ENCODE measurements around the gene AGO3. TPM values are rescaled to one million over a fixed set of nuclear protein-coding genes. Genes with fewer than 3 reads are reported as not detected.

Gene AGO3
- total RNA-seq, 1 experiment from 2014 or later = 36.9 TPM

- DNase-seq (ENCODE audit: low spot score) = no peak
- in situ Hi-C loops (cut with HindIII; ENCODE audit: low sequenced_read_pairs) = no loop called here
Observed at GRCh38 chr1:36091141-36091540, 160.2 kb downstream of the AGO3 start.

- no peak for DNase-seq (ENCODE audit: low spot score)
- in situ Hi-C loops (cut with HindIII; ENCODE audit: low sequenced_read_pairs) = no loop called here
Observed at GRCh38 chr1:36091698-36092097, 160.8 kb downstream of the AGO3 start.

DNA sequence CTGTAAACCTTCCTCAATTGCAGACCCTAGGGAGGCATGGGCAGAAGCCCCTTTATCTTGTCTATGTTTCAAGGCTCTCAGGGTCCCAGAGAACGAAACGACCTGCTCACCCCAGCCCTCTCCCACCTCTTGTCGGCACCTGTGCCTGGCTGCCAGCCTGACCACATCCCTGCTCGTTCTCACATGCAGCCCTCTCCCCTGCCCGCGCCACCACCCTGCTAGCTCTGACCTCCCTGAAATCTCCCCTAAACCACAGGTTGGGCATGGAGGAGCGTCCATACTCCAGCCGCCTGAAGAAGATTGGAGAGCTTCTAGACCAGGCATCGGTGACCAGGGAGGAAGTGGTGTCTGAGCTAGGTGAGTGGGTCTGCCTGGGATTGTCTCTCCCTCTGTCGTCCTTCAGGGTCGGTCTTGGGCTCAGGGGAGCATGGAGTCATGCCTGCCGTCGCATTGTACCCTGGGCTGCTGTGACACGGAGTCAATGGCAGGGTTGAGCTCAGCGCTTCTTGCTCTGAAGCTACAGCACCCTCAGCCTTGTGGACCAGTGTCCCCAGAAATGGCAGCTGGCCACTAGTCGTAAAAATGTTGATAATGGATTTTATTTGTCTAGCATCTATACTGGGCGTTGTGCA, 161.4 kb downstream of the AGO3 start:
- DNase-seq (ENCODE audit: low spot score) = no peak
- in situ Hi-C loops (cut with HindIII; ENCODE audit: low sequenced_read_pairs) = no loop called here

DNA sequence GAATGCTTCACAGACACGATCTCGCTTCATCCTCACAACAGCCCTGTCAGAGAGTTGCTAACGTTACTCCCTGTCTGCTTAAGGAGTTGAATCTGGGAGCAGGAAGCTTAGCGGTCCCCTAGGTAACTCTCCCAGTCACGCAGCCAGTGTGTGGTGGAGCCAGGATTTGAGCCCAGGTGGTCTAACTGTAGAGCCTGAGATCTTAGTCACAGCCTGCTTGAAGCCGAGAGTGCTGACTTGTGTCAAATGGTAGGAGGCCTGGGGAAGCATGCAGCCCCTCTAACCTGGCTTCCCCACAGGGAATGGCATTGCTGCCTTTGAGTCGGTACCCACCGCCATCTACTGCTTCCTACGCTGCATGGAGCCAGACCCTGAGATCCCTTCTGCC, 161.9 kb downstream of the AGO3 start:
- DNase-seq (ENCODE audit: low spot score) = no peak
- in situ Hi-C loops (cut with HindIII; ENCODE audit: low sequenced_read_pairs) = no loop called here

DNA sequence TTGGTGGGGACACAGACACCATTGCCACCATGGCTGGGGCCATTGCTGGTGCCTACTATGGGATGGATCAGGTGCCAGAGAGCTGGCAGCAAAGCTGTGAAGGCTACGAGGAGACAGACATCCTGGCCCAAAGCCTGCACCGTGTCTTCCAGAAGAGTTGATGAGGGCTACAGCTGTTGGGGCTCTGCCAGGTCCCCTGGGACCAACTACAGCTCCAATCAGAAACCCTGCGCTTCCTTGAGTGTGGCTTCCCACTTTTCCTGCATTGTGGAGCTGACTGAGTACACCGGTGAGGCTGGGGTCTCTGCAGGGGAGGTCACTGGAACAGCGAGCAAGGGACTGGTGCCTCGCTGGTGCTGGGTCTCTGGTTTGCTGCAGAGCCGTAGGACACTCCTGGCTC, 162.3 kb downstream of the AGO3 start:
- in situ Hi-C loops (cut with HindIII; ENCODE audit: low sequenced_read_pairs) = no loop called here
- no peak for DNase-seq (ENCODE audit: low spot score)

DNA sequence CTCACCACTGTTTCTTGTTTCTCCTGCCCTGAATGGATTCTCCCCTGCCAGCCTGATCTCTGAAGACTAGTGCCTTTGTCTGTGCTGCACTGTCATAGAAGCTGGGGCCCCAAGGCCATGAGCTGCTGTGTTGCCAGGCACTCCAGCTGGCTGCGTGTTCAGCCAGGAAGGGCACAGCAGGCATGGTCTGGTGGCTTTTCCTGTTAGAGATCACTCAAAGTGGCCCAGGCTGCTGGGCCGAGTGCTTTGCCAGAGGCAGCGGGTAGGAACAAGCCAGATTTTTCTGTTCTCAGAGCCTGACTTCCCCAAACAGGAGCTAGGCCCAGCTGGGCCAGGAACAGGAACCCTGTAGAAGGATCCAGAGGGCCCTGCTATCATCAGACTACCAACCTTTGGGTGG, 163.0 kb downstream of the AGO3 start:
- in situ Hi-C loops (cut with HindIII; ENCODE audit: low sequenced_read_pairs) = no loop called here
- DNase-seq (ENCODE audit: low spot score) = peak; percentile 90

DNA sequence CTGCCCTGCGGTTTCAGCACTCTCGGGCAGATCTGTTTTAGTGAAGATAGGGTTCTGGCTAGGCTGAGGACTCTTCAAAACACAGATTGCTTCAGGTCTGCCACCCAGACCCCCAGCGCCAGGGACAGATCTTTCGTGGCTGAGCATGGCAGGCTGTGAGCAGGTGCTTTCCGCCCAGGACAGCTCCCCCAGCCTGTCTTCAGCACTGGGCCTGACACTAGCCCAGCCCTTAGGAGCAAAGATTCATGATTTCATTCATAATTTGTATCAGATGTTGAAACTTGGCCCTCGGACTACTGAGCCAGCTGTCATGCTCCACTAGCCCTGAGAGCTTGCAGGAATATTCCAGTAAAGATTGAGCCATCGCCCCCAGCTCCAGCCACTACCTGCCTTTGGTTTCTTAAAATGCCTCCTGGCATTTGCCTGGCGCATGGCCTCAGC, 163.7 kb downstream of the AGO3 start:
- in situ Hi-C loops (cut with HindIII; ENCODE audit: low sequenced_read_pairs) = no loop called here
- no peak for DNase-seq (ENCODE audit: low spot score)

DNA sequence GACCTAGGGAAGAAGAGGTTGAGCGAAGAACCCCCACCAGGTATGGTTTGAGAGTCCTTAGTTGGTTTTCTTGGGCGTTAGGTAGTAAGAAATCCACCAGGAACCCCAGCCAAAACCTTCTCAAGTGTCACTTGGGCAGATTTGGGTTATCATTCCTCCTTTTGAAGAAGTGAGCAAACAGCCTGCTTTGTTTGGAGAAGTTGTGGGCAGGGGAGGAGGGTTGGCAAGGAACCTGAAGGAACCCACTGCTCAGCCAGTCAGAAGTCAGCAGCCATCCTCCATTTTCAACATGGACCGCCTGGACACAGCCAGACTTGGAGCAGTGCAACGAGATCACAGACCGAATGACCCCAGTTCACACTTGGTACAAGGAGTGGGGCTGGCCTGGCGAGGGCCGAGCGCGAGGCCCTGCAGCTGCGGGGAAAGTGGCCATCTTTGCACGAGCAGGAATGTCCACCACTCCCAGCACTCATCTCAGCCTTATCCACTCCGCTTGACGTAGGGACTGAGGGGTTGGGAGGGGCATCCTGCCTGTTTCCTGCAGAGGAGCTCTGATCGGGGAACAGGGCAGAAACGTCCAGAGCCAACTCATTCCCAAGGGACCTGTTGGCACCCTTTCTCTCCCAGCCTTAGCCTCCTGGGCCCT, 165.0 kb downstream of the AGO3 start:
- in situ Hi-C loops (cut with HindIII; ENCODE audit: low sequenced_read_pairs) = no loop called here

GRCh38 chr1:36096500-36097432, 165.9 kb downstream of the AGO3 start:
- in situ Hi-C loops (cut with HindIII; ENCODE audit: low sequenced_read_pairs) = no loop called here
- no peak for DNase-seq (ENCODE audit: low spot score)

More for the DNA sequence above, 165.0 kb downstream of the AGO3 start:
- no peak for DNase-seq (ENCODE audit: low spot score)

GRCh38 chr1:36097693-36098585, 167.0 kb downstream of the AGO3 start:
- DNase-seq (ENCODE audit: low spot score) = no peak
- in situ Hi-C loops (cut with HindIII; ENCODE audit: low sequenced_read_pairs) = no loop called here

- in situ Hi-C loops (cut with HindIII; ENCODE audit: low sequenced_read_pairs) = no loop called here
- DNase-seq (ENCODE audit: low spot score) = no peak
Observed at GRCh38 chr1:36098650-36099365, 167.9 kb downstream of the AGO3 start.

- peak; percentile 83 for DNase-seq (ENCODE audit: low spot score)
- in situ Hi-C loops (cut with HindIII; ENCODE audit: low sequenced_read_pairs) = no loop called here
Observed at GRCh38 chr1:36099681-36100341, 168.9 kb downstream of the AGO3 start.

DNA sequence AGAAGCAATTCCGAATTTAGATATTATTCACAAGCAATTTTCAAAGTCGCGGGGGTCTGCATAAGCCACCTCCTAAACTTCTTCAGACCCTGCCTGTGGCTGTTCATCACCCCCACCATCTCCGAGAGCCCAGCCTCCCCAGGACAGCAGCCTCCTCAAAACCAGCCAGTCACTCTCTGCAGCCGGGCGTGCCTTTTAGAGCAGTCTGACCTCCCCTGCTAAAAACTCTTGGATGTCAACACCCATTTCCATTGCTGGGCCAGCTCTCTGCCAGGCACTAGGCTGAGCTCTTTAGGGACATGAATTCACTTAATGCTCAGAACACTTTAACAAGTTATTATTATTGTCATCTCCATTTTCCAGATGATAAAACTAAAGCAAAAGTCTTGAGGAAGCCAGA, 169.5 kb downstream of the AGO3 start:
- no peak for DNase-seq (ENCODE audit: low spot score)
- in situ Hi-C loops (cut with HindIII; ENCODE audit: low sequenced_read_pairs) = no loop called here

GRCh38 chr1:36101546-36101945, 170.6 kb downstream of the AGO3 start:
- DNase-seq (ENCODE audit: low spot score) = no peak
- in situ Hi-C loops (cut with HindIII; ENCODE audit: low sequenced_read_pairs) = no loop called here

DNA sequence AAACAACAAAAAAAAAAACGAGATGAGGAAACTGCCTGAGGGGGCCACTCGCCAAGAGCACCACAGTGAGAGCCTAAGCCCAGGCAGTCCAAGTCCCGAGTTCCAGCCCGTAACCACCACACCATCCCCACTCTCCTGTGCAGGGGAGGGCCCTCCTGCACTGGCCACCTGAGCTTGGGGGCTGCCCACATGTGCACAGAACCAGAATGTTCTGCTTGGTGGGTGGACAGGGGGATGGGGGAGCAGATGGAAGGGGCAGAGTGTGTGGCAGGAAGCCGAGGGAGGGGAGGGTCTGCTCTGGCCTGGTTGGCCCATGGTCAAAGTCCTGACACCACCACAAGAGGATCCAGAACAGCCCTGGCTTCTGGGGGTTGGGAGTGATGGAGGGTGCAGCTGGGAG, 175.4 kb downstream of the AGO3 start:
- in situ Hi-C loops (cut with HindIII; ENCODE audit: low sequenced_read_pairs) = no loop called here
- DNase-seq (ENCODE audit: low spot score) = no peak

DNA sequence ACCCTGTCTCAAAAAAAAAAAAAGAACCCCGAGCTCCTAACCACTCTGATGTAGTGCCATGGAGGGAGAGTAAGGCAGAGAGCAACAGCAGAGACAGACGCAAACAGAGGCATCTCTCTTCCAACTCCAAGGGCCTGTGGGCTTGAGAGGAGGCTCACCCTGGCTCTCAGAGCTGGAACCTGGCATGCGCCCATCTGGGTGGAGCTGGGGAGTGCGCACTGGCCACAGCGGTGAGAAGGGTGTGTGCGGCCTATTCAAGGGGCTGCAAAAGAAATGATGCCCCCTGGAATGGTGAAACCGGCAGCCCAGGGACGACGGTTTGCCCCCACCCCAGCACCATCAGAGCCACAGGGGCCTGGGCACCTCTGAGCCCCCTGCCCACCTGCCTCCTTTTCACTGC, 176.5 kb downstream of the AGO3 start:
- no peak for DNase-seq (ENCODE audit: low spot score)
- in situ Hi-C loops (cut with HindIII; ENCODE audit: low sequenced_read_pairs) = no loop called here

DNA sequence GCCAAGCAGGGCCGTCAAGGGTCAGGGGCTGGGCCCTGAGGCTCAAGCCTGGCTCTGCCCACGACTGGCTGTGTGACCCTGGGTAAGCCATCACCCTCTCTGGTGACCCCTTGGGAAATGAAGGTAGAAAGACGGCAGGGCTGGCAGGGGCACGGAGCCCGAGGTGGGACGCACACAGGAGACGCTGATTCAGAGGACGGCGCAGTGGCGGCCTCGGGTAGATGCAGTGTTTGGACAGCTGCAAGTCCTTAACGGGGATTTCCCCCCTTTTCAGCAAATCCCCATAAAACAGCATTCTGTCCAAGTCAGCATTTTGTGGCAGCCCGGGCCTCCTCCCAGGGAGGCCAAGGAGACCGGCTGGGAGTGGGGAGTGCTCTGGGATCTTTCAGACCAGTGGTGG, 177.4 kb downstream of the AGO3 start:
- in situ Hi-C loops (cut with HindIII; ENCODE audit: low sequenced_read_pairs) = no loop called here
- DNase-seq (ENCODE audit: low spot score) = no peak

DNA sequence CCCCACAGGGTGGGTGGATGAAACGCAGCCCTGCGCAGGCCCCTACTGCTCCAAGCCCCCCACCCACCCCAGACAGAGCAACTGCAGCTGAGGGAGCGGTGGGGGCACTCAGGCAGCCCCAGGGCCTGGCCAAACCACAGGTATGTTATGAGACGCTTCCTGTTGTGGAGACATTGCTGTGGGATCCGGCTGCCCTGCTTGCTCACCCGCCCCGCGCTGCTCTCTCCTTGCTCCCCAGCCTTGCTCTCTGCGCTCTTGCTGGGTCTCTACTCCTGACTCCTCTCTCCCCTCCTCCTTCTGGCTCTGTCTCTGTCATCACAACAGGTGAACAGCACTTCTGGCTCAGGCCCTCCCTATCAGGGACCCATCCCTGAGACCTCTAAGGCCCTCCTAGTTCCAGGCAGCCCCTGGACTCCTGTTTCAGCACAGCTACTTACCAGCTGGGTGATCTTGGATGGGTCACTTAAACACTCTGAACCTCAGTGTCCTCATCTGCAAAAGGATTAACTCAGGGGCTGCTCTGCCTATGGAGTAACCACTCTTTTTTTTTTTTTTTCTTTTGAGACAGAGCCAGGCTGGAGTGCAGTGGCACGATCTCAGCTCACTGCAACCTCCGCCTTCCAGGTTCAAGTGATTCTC, 178.3 kb downstream of the AGO3 start:
- in situ Hi-C loops (cut with HindIII; ENCODE audit: low sequenced_read_pairs) = no loop called here
- no peak for DNase-seq (ENCODE audit: low spot score)

All from G401 (cell line).